SH-SY5Y (cell line): ENCODE measurements around the gene USP7.

Experiments used
- GATA2 ChIP-seq: IDR thresholded peaks from 2 replicates; pipeline ENCODE4 v1.6.1; 2011; ENCODE audit warnings: mild to moderate bottlenecking, low read depth, low read length
- GATA3 ChIP-seq: IDR thresholded peaks from 2 replicates; pipeline ENCODE4 v1.6.1; 2011; ENCODE audit warnings: low read depth, mild to moderate bottlenecking, low read length, moderate library complexity

Gene USP7

DNA sequence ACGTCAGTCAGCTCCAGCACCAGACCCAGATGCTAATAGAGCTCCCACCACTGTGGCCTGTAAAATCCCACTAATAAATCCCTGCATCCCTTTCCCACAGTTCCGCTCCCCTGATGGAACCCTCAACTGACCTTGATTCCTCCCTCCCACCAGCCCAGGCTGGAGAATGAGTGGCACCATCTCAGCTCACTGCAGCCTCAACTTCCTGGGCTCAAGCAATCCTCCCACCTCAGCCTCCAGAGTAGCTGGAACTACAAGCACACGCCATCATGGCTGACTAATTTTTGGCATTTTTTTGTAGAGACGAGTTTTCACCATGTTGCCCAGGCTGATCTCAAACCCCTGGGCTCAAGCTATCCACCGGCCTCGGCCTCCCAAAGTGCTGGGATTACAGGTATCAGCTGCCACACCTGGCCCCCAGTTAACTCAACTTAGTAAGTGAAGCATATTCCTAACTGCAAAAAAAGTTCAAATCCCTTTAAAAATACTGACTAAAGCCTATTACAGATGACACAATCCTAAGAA lies 15.6 kb downstream of the USP7 start:
- no peak for TF ChIP-seq GATA3
- TF ChIP-seq GATA2: no peak

GRCh38 chr16:8946544-8946943 lies 17.2 kb downstream of the USP7 start:
- no peak for TF ChIP-seq GATA3
- no peak for TF ChIP-seq GATA2

DNA sequence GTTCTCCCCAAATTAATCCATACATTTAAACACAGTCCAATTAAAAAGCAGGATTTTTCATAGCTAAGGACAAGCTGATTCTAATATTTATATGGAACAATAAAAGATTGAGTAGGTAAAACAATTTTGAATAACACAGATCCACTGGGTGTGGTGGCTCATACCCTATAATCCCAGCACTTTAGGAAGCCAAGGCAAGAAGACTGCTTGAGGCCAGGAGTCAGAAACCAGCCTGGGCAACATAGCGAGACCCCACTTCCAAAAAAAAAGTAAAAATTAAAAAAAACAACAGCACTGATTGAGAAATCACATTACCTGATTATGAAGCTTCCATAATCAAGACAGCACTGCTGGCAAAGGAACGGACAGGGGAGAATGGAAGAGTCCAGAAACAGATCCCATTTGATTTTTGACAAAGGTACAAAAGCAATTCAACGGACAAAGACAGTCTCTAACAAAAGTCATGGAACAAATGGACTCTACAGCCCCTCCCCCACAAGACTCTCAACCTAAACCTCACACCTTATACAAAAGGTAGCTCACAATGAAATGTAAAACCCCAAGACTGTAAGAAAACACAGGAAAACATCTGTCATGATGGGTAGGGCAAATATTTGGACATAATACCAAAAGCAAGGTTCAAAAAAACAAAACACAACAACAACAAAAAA lies 17.9 kb downstream of the USP7 start:
- no peak for TF ChIP-seq GATA2
- no peak for TF ChIP-seq GATA3

GRCh38 chr16:8943966-8944759 lies 19.5 kb downstream of the USP7 start:
- no peak for TF ChIP-seq GATA3
- TF ChIP-seq GATA2: no peak

DNA sequence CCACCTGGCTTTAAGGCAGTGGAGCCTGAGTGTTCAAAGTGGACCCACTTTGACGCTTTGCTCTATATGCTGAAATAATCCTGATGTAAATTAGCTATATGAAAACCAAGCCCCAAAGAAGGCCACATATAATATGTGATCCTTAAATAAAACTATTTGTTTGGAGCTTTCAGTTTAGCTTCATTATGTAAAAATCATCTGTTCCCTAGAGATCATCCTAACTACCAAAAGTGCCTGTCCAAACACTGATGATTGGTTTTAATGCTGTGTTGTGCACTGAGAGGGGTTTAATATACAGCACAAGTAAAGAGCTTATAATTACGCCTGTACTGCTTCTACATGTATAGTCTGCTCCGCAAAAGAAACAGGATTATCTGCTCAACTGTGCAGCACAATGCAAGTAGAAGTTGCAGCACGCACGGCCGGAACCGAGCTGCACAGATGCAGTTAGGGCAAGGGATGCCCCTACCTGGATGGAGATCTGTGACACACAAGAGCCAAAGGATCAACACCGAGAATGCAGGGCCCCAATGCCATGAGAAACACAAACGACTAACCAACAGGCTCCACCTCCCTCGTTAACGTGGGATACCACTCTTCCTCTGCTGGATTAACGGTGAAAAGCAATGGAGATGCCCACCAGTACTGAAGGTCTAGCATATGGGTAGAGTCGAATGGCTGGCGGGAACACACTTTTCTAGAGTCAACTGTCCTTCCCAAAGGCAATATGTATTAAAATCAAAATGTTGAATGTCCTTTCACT lies 20.5 kb downstream of the USP7 start:
- TF ChIP-seq GATA2: no peak

DNA sequence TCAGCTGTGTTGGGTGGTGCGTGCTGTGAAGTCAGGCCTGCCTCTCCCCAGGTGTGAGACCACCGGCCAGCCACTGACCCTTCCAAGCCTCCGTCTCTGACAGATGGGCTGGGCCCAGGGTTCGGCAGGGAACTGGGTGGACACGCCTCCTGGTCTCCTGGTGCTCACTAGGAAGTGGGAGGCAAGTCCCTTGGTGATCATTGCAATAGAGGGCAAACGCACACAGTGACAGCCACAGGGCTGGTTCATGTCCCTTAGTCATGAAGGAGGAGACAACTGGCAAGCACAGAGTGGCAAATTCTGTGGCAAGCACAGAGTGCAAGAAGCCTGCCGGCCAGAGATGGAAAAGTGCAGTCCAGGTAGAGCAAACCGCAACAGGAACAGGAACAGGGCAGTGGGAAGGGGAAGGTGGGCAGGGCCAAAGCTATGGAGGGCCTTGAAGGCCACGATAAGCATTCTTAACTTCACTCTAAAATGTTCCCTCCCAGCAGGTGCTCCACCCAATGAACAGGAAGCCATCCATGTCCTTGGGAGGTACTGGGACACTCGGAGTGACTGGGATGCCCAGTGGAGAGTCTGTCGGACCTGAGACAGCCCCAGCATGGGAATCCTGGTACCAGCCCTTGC lies 21.9 kb downstream of the USP7 start:
- TF ChIP-seq GATA3: no peak
- no peak for TF ChIP-seq GATA2

DNA sequence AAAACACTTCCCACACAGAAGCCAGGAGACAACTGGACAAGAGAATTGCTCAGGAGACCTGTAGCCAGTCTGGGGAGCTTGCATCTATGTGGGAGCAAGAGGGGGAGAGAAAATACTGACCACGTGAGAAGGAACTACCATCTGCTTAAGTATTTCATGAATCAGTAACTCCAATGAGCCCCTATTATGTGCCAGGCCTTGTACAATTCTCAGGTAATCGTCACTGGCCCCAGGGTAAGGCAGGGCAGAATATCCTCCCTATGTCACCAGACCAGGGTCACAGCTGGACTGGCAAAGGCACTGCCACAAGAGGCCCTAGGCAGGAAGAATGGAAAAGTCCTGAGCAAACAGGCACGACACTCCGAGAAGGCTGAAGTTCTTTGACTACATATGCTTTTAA lies 25.9 kb downstream of the USP7 start:
- no peak for TF ChIP-seq GATA2
- TF ChIP-seq GATA3: no peak

GRCh38 chr16:8936421-8936820 lies 27.3 kb downstream of the USP7 start:
- no peak for TF ChIP-seq GATA3
- TF ChIP-seq GATA2: no peak

DNA sequence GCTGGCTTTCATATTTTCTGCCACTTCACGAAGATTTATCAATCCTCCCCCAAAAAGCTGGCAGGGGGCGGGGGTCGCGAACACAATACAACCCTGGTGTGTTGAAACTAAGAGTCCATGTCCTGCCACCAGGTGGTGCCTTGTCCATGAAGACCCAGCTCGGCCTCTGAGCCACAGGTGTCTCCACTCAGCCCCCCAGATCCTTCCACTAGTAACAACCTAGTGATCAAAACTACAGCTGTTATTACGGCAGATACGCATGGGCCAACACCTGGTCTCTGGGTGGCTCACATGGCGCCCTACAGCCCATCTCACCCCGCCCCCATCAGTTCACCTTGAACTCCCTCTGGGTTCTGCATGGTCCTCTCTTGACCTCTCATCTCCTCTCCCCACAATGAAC lies 27.7 kb downstream of the USP7 start:
- TF ChIP-seq GATA3 (no peak), GATA2 (no peak)

DNA sequence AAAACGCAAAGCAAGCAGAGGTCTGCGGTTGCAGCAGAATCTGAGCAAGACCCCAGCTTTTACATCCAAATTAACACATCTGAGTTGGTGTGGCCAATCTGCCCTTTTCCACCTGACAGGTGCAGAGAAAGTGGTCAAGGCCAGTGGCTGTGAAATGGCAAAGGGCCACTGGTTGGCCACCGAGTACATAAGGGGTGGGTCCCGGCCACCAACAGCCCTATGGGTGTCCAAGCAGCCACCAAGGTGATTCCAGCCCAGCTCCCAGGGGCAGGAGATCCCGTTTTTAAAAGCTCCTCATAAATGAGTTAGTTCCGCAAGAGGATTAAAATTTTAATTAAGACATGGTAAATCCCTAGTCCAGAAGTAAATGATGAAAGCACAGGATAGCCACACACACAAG lies 29.1 kb downstream of the USP7 start:
- no peak for TF ChIP-seq GATA3
- no peak for TF ChIP-seq GATA2

- TF ChIP-seq GATA2: no peak
- TF ChIP-seq GATA3: no peak
These were observed 31.8 kb downstream of the USP7 start for GRCh38 chr16:8931859-8932258.

GRCh38 chr16:8929086-8929748 lies 34.5 kb downstream of the USP7 start:
- TF ChIP-seq GATA3 (no peak), GATA2 (no peak)

- TF ChIP-seq GATA2 (no peak), GATA3 (no peak)
These were observed 35.2 kb downstream of the USP7 start for GRCh38 chr16:8928467-8928957.

GRCh38 chr16:8926827-8927226 lies 36.9 kb downstream of the USP7 start:
- TF ChIP-seq GATA2 (no peak), GATA3 (no peak)
